Neural cell (in vitro differentiated cells): ENCODE data around the gene TCF12. TPM values are rescaled to one million over a fixed set of nuclear protein-coding genes. Genes with fewer than 3 reads are reported as not detected.

Source experiments
- H2AFZ ChIP-seq: fragments of 200-600, 300-800 bp; sonication (generic), shearing (Covaris generic); 2 replicates; pipeline ENCODE4 v1.6.0; 2014; ENCODE audit warnings: low read depth, mild to moderate bottlenecking, antibody characterized with exemption, low read length, moderate library complexity
- H3F3A ChIP-seq: fragments of 200-600 bp; shearing (Covaris generic); 2 replicates; pipeline ENCODE4 v1.6.1; 2016; ENCODE audit warnings: mild to moderate bottlenecking, moderate library complexity, mixed read lengths, antibody characterized with exemption, low read length; ENCODE audit not compliant: insufficient read depth, poor library complexity, severe bottlenecking
- H3K27ac ChIP-seq: fragments of 200-600, 300-800 bp; sonication (generic), shearing (Covaris generic); 2 replicates; pipeline ENCODE4 v1.5.1; 2014; ENCODE audit warnings: mild to moderate bottlenecking, low read length, moderate library complexity
- H3K27me3 ChIP-seq: fragments of 300-800, 200-600 bp; sonication (generic), shearing (Covaris generic); 2 replicates; pipeline ENCODE4 v1.6.0; 2014; ENCODE audit warnings: mild to moderate bottlenecking, low read depth, low read length, moderate library complexity; ENCODE audit not compliant: insufficient read depth
- H3K36me3 ChIP-seq: fragments of 300-800, 200-600 bp; sonication (generic), shearing (Covaris generic); 2 replicates; pipeline ENCODE4 v1.5.1; 2014; ENCODE audit warnings: mild to moderate bottlenecking, antibody characterized with exemption, low read length, moderate library complexity; ENCODE audit not compliant: insufficient read depth
- H3K4me2 ChIP-seq: fragments of 300-800, 200-600 bp; sonication (generic), shearing (Covaris generic); 2 replicates; pipeline ENCODE4 v1.6.0; 2014; ENCODE audit warnings: mild to moderate bottlenecking, low read length
- H3K4me3 ChIP-seq: fragments of 300-800, 200-600 bp; sonication (generic), shearing (Covaris generic); 2 replicates; pipeline ENCODE4 v1.5.1; 2014; ENCODE audit warnings: mild to moderate bottlenecking, low read length, moderate library complexity
- H3K79me2 ChIP-seq: fragments of 200-600 bp; shearing (Covaris generic); replicated peaks from 2 replicates; pipeline ENCODE4 v1.6.0; 2014; ENCODE audit warnings: mild to moderate bottlenecking, low read length, moderate library complexity; ENCODE audit not compliant: insufficient read depth
- H3K9ac ChIP-seq: fragments of 300-800, 200-600 bp; sonication (generic), shearing (Covaris generic); 2 replicates; pipeline ENCODE4 v1.6.1; 2016; ENCODE audit warnings: mild to moderate bottlenecking, low read length, mixed read lengths
- H3K9me2 ChIP-seq: fragments of 200-600 bp; shearing (Covaris generic); 2 replicates; pipeline ENCODE4 v1.6.1; 2016; ENCODE audit warnings: mild to moderate bottlenecking, low read length, mixed read lengths; ENCODE audit not compliant: insufficient read depth
- H3K9me3 ChIP-seq: fragments of 200-600, 300-800 bp; sonication (generic), shearing (Covaris generic); 2 replicates; pipeline ENCODE4 v1.6.1; 2016; ENCODE audit warnings: mild to moderate bottlenecking, mixed run types, low read length, moderate library complexity, mixed read lengths
- H4K20me1 ChIP-seq: fragments of 200-600 bp; shearing (Covaris generic); 2 replicates; pipeline ENCODE4 v1.6.1; 2016; ENCODE audit warnings: mild to moderate bottlenecking, mixed run types; ENCODE audit not compliant: insufficient read depth
- CTCF ChIP-seq: fragments of 450-650 bp; IDR thresholded peaks from 2 replicates; pipeline ENCODE4 v1.5.1; 2014; ENCODE audit warnings: antibody characterized with exemption, mild to moderate bottlenecking, moderate library complexity; ENCODE audit not compliant: poor library complexity, severe bottlenecking
- EP300 ChIP-seq: fragments of 450-650 bp; conservative IDR thresholded peaks from 2 replicates; pipeline ENCODE4 v1.6.1; 2014; ENCODE audit warnings: antibody characterized with exemption, mild to moderate bottlenecking, moderate library complexity; ENCODE audit not compliant: poor library complexity, severe bottlenecking
- EZH2 ChIP-seq: fragments of 200-600, 300-800 bp; shearing (Covaris generic), sonication (generic); IDR thresholded peaks from 2 replicates; pipeline ENCODE4 v1.6.1; 2014; ENCODE audit warnings: antibody characterized with exemption, low read length, borderline replicate concordance, mild to moderate bottlenecking; ENCODE audit not compliant: insufficient read depth, poor library complexity, severe bottlenecking
- MXI1 ChIP-seq: fragments of 450-650 bp; conservative IDR thresholded peaks from 2 replicates; pipeline ENCODE4 v1.6.1; 2014; ENCODE audit warnings: antibody characterized with exemption, mild to moderate bottlenecking; ENCODE audit not compliant: poor library complexity, severe bottlenecking
- POLR2AphosphoS5 ChIP-seq: IDR thresholded peaks from 2 replicates; pipeline ENCODE4 v1.6.1; 2012
- RAD21 ChIP-seq: fragments of 450-650 bp; conservative IDR thresholded peaks from 2 replicates; pipeline ENCODE4 v1.6.1; 2014; ENCODE audit warnings: antibody characterized with exemption, mild to moderate bottlenecking, moderate library complexity
- REST ChIP-seq: IDR thresholded peaks from 2 replicates; pipeline ENCODE4 v1.6.1; 2012; ENCODE audit warnings: borderline replicate concordance
- SMC3 ChIP-seq: fragments of 450-650 bp; conservative IDR thresholded peaks from 2 replicates; pipeline ENCODE4 v1.6.1; 2014; ENCODE audit warnings: antibody characterized with exemption, mild to moderate bottlenecking, moderate library complexity; ENCODE audit not compliant: poor library complexity
- TAF1 ChIP-seq: IDR thresholded peaks from 2 replicates; pipeline ENCODE4 v1.6.1; 2012; ENCODE audit warnings: low read depth
- polyA plus RNA-seq: library from polyadenylated mRNA; depleted of rRNA; stranded (reverse); fragments of >200 nt; gene quantifications from 2 replicates; pipeline ENCODE4 v1.2.3, GENCODE V29; 2014

TCF12 gene
- polyA plus RNA-seq, 1 donor from 2014 or later = 52.7 TPM

GRCh38 chr15:57018151-57018550 lies 99.7 kb downstream of the TCF12 start:
- Histone ChIP-seq H3K27ac (no peak overlapping the region), H3K4me2 (no peak overlapping the region), H3K27me3 (no peaks in the 10 kb centered on the region), H3K36me3 (no peaks in the 10 kb centered on the region), H2AFZ (no peak overlapping the region), H3K4me3 (no peak overlapping the region), H4K20me1 (no peaks in the 10 kb centered on the region), H3K9me3 (no peaks in the 10 kb centered on the region), H3K9me2 (no peaks in the 10 kb centered on the region), H3F3A (no peaks in the 10 kb centered on the region), H3K9ac (no peak overlapping the region), H3K79me2 (peaks cover 34% of the 10 kb centered on the region)
- TF ChIP-seq SMC3 = no peak
- TF ChIP-seq CTCF = no peak
- no peak for TF ChIP-seq POLR2AphosphoS5

- H3K79me2 ChIP-seq = peaks cover 44% of the 10 kb centered on the region
- H4K20me1 ChIP-seq = no peaks in the 10 kb centered on the region
- H2AFZ ChIP-seq = no peak overlapping the region
- H3K4me3 ChIP-seq = no peak overlapping the region
- TF ChIP-seq REST (no peak), POLR2AphosphoS5 (no peak), RAD21 (no peak), EZH2 (no peak), CTCF (no peak), TAF1 (no peak), EP300 (no peak), MXI1 (no peak), SMC3 (no peak)
- no peaks in the 10 kb centered on the region for H3F3A ChIP-seq
- no peak overlapping the region for H3K9ac ChIP-seq
- H3K9me3 ChIP-seq = no peaks in the 10 kb centered on the region
- no peaks in the 10 kb centered on the region for H3K9me2 ChIP-seq
- H3K27ac ChIP-seq = no peak overlapping the region
- no peak overlapping the region for H3K4me2 ChIP-seq
- H3K36me3 ChIP-seq = no peaks in the 10 kb centered on the region
- H3K27me3 ChIP-seq = no peaks in the 10 kb centered on the region
Measured at GRCh38 chr15:57019496-57020160, 101.2 kb downstream of the TCF12 start.
